ENCODE data around the gene KCNF1. TPM values are rescaled to one million over a fixed set of nuclear protein-coding genes. Genes with fewer than 3 reads are reported as not detected.

Gene KCNF1
- polyA plus RNA-seq, 3 donors: not detected

DNA sequence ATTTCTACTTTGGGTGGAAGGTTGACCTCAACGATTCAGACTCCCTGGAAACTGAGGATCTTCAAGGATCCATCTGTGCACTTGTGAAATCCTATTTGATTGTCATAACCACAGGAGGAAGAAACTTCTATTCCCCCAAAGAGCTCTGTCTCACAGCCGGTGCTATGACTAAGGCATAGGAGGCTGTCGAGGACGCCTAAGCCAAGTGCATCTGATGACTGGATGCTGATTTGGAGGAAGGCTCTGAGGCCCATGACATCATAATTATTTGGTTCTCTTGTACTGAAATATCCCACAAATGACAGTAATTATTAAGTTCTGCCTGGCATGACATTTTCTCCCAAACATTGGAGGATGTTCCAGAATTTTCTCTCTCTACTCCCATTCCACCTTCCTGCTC, 13.8 kb upstream of the KCNF1 start:
- Mint-ChIP-seq H3K27ac (no peak overlapping the region), H3K36me3 (no peaks in the 10 kb centered on the region), H3K4me3 (no peak overlapping the region), H3K9me3 (peaks cover 0 to 1% (median 0%) of the 10 kb centered on the region in 7 donors), H3K27me3 (ENCODE audit: low read depth in 3 of 3) (peaks cover 4 to 25% (median 11%) of the 10 kb centered on the region in 3 donors), H3K4me1 (peaks cover 6% of the 10 kb centered on the region)
- intact Hi-C loops (cut with micrococcal nuclease): loop anchor here in 1 of 2 donors (5.0 kb wide), 1 partner anchor 61 kb away; no protein-coding TSS in a partner anchor
- Histone ChIP-seq H2AFZ (ENCODE audit: insufficient read depth, low read depth, low read length, poor library complexity, severe bottlenecking) (no peak overlapping the region), H3K4me2 (replicated peaks; ENCODE audit: extremely low read depth, low read length, poor library complexity, severe bottlenecking) (no peak overlapping the region), H3K79me2 (ENCODE audit: insufficient read depth, low read length) (no peaks in the 10 kb centered on the region), H3K4me1 (ENCODE audit: control insufficient read depth in 1 of 2, insufficient read depth in 2 of 2, low read length in 2 of 2) (no peaks in the 10 kb centered on the region), H3K9ac (ENCODE audit: insufficient read depth, low read length, poor library complexity, severe bottlenecking) (no peak overlapping the region), H3K27ac (ENCODE audit: low read depth in 1 of 2, low read length in 2 of 2) (no peak overlapping the region), H3K4me3 (replicated peaks in 1 of 3; ENCODE audit: low read depth in 2 of 3, low read length in 3 of 3) (no peak overlapping the region), H4K20me1 (ENCODE audit: insufficient read depth, low read length) (no peaks in the 10 kb centered on the region), H3K27me3 (ENCODE audit: control insufficient read depth in 2 of 2, insufficient read depth in 2 of 2, low read length in 2 of 2) (peaks cover 0 to 5% of the 10 kb centered on the region in 2 donors), H3K36me3 (replicated peaks in 1 of 2; ENCODE audit: control insufficient read depth in 1 of 2, insufficient read depth in 2 of 2, low read length in 2 of 2) (no peaks in the 10 kb centered on the region), H3K9me3 (replicated peaks in 1 of 2; ENCODE audit: control insufficient read depth in 1 of 2, insufficient read depth in 1 of 2, low read length in 2 of 2) (no peaks in the 10 kb centered on the region)
- WGBS (ENCODE audit: insufficient coverage): no CpG with 5 or more reads among the region's 4 CpGs
- DNase-seq: peak in 1 of 3 donors; percentile 19
- TF ChIP-seq, protein P1, sequence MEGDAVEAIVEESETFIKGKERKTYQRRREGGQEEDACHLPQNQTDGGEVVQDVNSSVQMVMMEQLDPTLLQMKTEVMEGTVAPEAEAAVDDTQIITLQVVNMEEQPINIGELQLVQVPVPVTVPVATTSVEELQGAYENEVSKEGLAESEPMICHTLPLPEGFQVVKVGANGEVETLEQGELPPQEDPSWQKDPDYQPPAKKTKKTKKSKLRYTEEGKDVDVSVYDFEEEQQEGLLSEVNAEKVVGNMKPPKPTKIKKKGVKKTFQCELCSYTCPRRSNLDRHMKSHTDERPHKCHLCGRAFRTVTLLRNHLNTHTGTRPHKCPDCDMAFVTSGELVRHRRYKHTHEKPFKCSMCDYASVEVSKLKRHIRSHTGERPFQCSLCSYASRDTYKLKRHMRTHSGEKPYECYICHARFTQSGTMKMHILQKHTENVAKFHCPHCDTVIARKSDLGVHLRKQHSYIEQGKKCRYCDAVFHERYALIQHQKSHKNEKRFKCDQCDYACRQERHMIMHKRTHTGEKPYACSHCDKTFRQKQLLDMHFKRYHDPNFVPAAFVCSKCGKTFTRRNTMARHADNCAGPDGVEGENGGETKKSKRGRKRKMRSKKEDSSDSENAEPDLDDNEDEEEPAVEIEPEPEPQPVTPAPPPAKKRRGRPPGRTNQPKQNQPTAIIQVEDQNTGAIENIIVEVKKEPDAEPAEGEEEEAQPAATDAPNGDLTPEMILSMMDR (IDR thresholded peaks at IDR 0.05): no peak

DNA sequence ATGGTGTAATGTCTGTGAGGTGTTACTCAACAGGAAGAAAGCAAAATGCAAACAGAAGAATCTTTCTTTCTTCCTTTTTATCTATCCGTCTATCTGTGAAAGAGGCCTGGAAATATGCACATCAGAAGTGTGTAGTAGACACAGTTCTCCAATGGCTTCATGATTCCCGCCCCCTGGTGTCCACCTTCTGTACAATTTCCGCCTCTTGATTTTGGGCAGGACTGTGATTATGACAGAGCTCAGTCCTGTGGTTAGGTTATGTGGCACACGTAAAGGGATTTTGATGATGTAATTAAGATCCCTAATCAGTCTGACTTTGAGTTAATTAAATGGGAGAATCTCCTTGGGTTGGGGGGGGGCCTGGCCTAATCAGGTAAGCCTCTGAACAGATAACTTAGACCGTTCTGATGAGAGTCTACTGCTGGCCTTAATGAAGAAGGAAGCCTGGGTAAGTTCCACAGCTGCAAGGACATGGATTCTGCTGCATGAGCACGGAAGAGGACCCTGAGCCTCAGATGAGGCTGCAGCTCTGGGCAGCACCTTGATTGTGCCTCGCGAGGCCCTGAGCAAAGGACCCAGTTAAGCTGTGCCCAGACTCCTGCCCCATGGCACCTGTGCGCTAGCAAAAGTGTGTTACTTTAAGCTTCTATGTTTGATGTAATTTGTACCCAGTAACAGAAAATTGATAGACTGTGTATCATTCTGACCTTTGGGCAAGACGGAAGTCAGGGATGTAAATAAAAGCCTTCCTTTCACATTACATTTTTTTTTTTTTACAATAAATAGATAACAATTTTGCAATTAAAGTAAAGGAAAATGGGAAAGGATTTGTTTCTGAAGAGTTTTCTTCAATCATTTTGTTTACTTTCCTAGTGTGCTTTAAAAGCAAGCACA, 11.3 kb upstream of the KCNF1 start:
- H3K4me3 Mint-ChIP-seq: no peak overlapping the region
- H3K79me2 ChIP-seq (ENCODE audit: insufficient read depth, low read length): no peaks in the 10 kb centered on the region
- no peaks in the 10 kb centered on the region for H3K36me3 Mint-ChIP-seq
- WGBS (ENCODE audit: insufficient coverage): 80% methylated on average over 5 of the region's 10 CpGs
- no peak overlapping the region for H3K4me2 ChIP-seq (replicated peaks; ENCODE audit: extremely low read depth, low read length, poor library complexity, severe bottlenecking)
- intact Hi-C loops (cut with micrococcal nuclease): loop anchor here in 1 of 2 donors (1.0 kb wide), 1 partner anchor 68 kb away; no protein-coding TSS in a partner anchor
- no peaks in the 10 kb centered on the region for H3K4me1 ChIP-seq (ENCODE audit: control insufficient read depth in 1 of 2, insufficient read depth in 2 of 2, low read length in 2 of 2)
- DNase-seq: peak in 2 of 3 donors; percentile 33 to 66
- no peaks in the 10 kb centered on the region for H3K36me3 ChIP-seq (replicated peaks in 1 of 2; ENCODE audit: control insufficient read depth in 1 of 2, insufficient read depth in 2 of 2, low read length in 2 of 2)
- H4K20me1 ChIP-seq (ENCODE audit: insufficient read depth, low read length): no peaks in the 10 kb centered on the region
- H3K9me3 Mint-ChIP-seq: peaks cover 0 to 9% (median 3%) of the 10 kb centered on the region in 7 donors
- H3K27me3 Mint-ChIP-seq (ENCODE audit: low read depth in 3 of 3): peaks cover 3 to 16% (median 8%) of the 10 kb centered on the region in 3 donors
- no peak overlapping the region for H3K4me3 ChIP-seq (replicated peaks in 1 of 3; ENCODE audit: low read depth in 2 of 3, low read length in 3 of 3)
- H3K9me3 ChIP-seq (replicated peaks in 1 of 2; ENCODE audit: control insufficient read depth in 1 of 2, insufficient read depth in 1 of 2, low read length in 2 of 2): no peaks in the 10 kb centered on the region
- H3K27ac ChIP-seq (ENCODE audit: low read depth in 1 of 2, low read length in 2 of 2): no peak overlapping the region
- H3K27me3 ChIP-seq (ENCODE audit: control insufficient read depth in 2 of 2, insufficient read depth in 2 of 2, low read length in 2 of 2): peaks cover 0 to 3% of the 10 kb centered on the region in 2 donors
- H2AFZ ChIP-seq (ENCODE audit: insufficient read depth, low read depth, low read length, poor library complexity, severe bottlenecking): no peak overlapping the region
- H3K4me1 Mint-ChIP-seq: peaks cover 6% of the 10 kb centered on the region
- TF ChIP-seq, protein P1 (IDR thresholded peaks at IDR 0.05): peak; percentile 78
- H3K27ac Mint-ChIP-seq: no peak overlapping the region
- H3K9ac ChIP-seq (ENCODE audit: insufficient read depth, low read length, poor library complexity, severe bottlenecking): no peak overlapping the region

All from CD14-positive monocyte (primary cell).